Nephron (organoid): ENCODE data around the gene GPC5.

Experiments used
- H3K27ac Mint-ChIP-seq, 3 experiments: 2 replicates each; pipeline ENCODE4 v1.8.0; 2020; ENCODE audit warnings: mixed read lengths in 3 of 3, mild to moderate bottlenecking in 2 of 3, moderate library complexity in 1 of 3
- H3K27me3 Mint-ChIP-seq: 2 replicates; pipeline ENCODE4 v1.8.0; 2021; ENCODE audit warnings: low read depth, mild to moderate bottlenecking, moderate library complexity, mixed read lengths
- H3K36me3 Mint-ChIP-seq: 2 replicates; pipeline ENCODE4 v1.8.0; 2020; ENCODE audit warnings: low read depth, mixed read lengths
- H3K4me1 Mint-ChIP-seq: 2 replicates; pipeline ENCODE4 v1.8.0; 2020; ENCODE audit warnings: mixed read lengths
- H3K4me3 Mint-ChIP-seq, 3 experiments: 2 replicates each; pipeline ENCODE4 v1.8.0; 2020; ENCODE audit warnings: mild to moderate bottlenecking in 3 of 3, mixed read lengths in 3 of 3, moderate library complexity in 2 of 3
- H3K9me3 Mint-ChIP-seq: 2 replicates; pipeline ENCODE4 v1.8.0; 2020; ENCODE audit warnings: mixed read lengths
- TF ChIP-seq, protein P1 (sequence below), 3 experiments: fragments of 200-600 bp; sonication (generic); IDR thresholded peaks; one replicate each; pipeline ENCODE4 v1.5.0; 2021; ENCODE audit warnings: antibody characterized with exemption in 3 of 3; ENCODE audit not compliant: unreplicated experiment in 3 of 3

Gene GPC5

DNA sequence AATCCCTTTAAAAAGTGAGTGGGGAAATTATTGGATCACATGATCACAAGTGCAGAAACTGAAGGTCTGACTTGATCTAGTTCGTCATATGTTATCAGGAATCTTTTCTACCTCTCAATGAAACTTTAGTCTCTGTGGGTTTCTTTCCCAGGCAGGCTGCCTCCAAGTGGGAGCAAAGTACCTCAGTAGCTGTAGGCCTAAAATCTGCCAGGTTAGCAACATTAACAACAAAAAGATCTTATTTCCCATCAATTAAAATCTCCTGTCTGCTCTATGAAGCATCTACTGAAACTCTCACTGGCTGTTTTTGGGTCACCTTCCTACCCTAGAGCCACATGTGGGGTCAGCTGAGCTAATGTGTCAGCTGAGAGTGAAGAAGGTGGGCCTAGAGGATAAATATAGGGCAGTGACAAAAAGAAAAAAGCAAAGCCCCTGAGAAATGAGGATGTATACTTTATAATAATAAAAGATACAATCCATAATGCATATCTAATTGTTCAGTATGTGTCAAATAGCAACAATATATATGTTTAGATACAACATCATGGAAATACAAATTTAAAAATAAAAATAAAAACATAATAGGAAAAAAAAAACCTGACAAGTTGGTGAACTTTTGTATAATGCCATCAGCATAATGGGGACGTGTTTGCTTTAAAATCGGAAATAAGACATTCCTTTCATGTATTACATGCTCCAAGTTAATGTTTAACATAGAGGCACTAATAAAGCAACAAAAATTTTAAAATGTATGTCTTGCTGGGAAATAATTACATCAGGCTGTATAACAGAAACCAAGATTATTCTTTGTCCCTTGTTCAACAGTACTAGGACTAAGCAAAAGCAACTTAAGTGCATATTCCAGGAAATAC, 141.1 kb downstream of the GPC5 start:
- Mint-ChIP-seq H3K4me1 (peaks cover 12% of the 10 kb centered on the region), H3K4me3 (no peak overlapping the region), H3K9me3 (no peaks in the 10 kb centered on the region), H3K27me3 (no peaks in the 10 kb centered on the region), H3K27ac (peak overlapping the region; percentile 14 to 58 (median 54)), H3K36me3 (no peaks in the 10 kb centered on the region)
- TF ChIP-seq, protein P1, sequence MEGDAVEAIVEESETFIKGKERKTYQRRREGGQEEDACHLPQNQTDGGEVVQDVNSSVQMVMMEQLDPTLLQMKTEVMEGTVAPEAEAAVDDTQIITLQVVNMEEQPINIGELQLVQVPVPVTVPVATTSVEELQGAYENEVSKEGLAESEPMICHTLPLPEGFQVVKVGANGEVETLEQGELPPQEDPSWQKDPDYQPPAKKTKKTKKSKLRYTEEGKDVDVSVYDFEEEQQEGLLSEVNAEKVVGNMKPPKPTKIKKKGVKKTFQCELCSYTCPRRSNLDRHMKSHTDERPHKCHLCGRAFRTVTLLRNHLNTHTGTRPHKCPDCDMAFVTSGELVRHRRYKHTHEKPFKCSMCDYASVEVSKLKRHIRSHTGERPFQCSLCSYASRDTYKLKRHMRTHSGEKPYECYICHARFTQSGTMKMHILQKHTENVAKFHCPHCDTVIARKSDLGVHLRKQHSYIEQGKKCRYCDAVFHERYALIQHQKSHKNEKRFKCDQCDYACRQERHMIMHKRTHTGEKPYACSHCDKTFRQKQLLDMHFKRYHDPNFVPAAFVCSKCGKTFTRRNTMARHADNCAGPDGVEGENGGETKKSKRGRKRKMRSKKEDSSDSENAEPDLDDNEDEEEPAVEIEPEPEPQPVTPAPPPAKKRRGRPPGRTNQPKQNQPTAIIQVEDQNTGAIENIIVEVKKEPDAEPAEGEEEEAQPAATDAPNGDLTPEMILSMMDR (IDR thresholded peaks at IDR 0.05; ENCODE audit: unreplicated experiment in 3 of 3), result no peak

DNA sequence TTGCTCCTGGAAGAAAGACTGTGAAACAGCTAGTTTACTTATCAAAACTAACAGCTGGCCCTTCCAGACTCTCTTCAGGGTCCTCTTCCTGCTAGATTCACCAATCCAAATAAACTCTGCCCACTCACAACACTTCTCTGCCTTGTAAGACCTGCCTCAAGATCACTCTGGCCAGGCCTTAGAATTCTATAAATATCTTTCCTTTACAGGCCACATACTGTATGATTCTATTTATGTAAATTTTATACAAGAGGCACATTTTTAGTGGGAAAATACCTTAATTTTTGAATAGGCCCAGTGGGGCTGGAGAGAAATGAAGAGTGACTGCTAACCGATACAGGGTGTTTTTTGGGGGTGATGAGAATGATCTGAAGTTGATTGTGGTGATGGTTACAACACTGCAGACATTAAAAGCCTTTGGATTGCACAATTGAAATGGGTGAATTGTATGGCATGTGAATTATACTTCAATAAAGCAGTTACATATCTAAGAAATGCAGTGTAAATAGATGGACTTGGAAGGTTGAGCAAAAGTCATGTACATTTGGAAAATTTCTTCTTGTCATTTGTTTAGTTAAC, 141.8 kb downstream of the GPC5 start:
- Mint-ChIP-seq H3K27me3 (no peaks in the 10 kb centered on the region), H3K4me3 (no peak overlapping the region), H3K4me1 (peaks cover 12% of the 10 kb centered on the region), H3K9me3 (no peaks in the 10 kb centered on the region), H3K27ac (peak overlapping the region in 2 of 3 experiments; percentile 34 to 58), H3K36me3 (no peaks in the 10 kb centered on the region)
- TF ChIP-seq, protein P1 (IDR thresholded peaks at IDR 0.05; ENCODE audit: unreplicated experiment in 3 of 3), result no peak

DNA sequence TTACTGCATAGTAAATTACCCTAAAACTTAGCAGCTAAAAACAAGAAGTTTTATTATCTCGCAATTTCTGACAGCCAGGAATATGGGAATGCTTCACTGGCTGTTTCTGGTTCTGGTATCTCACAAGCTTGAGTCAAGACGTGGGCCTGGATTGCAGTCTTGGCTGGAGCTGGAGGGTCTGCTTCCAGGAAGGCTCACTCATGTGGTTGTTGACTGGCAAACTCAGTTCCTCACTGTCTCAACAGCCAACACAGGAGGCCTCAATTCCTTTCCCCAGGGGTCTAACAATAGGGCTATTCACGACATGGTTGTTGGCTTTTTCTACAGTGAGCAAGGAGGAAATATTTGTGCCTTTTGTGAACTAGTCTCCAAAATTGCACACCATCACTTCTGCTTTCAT, 146.3 kb downstream of the GPC5 start:
- no peak overlapping the region for H3K4me3 Mint-ChIP-seq

DNA sequence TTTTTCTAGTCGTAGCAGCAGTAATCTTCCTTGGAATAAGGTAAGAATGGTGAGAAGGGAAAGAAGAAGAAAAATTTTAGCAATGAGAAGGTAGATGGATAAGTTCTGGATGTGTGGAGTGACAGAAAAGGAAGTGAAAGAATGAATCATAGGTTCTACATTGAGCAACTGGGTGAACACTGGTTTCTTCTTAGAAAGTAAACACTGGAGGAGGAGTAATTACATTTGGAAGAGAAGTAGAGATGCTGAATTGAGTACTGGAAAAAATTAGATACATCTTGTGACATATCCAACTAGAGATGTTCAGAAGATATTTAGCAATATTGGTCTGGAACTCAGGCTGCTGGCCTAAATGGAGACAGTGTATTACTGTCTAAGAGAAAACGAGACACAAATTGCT, 148.5 kb downstream of the GPC5 start:
- H3K36me3 Mint-ChIP-seq, result peaks cover 4% of the 10 kb centered on the region

More for the DNA sequence above, 146.3 kb downstream of the GPC5 start:
- Mint-ChIP-seq H3K9me3 (peaks cover 4% of the 10 kb centered on the region), H3K4me1 (peaks cover 12% of the 10 kb centered on the region), H3K36me3 (no peaks in the 10 kb centered on the region), H3K27ac (no peak overlapping the region), H3K27me3 (no peaks in the 10 kb centered on the region)
- TF ChIP-seq, protein P1 (IDR thresholded peaks at IDR 0.05; ENCODE audit: unreplicated experiment in 3 of 3), result no peak

DNA sequence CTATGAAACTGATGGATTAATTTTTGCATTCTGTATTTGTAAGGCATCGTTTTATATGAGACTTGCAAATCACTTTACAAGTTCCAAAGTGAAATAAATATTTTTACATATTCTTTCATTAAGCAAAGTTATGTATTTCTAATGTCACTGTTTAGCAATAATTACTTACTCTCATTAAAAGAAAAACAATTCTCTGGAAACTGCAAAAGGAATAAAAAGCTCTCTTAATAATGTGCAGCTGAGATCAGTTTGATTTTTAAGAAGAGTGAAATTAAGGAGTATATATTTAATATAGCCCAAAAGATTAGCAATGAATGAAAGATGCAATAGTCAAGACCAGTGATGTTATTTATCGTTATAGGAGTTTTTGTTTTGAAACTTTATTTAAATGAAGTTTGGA, 155.2 kb downstream of the GPC5 start:
- TF ChIP-seq, protein P1 (IDR thresholded peaks at IDR 0.05; ENCODE audit: unreplicated experiment in 3 of 3), result no peak
- no peak overlapping the region for H3K27ac Mint-ChIP-seq
- peaks cover 4% of the 10 kb centered on the region for H3K36me3 Mint-ChIP-seq
- H3K4me3 Mint-ChIP-seq, result no peak overlapping the region
- peaks cover 11% of the 10 kb centered on the region for H3K9me3 Mint-ChIP-seq
- H3K4me1 Mint-ChIP-seq, result no peaks in the 10 kb centered on the region
- H3K27me3 Mint-ChIP-seq, result no peaks in the 10 kb centered on the region

More for the DNA sequence above, 148.5 kb downstream of the GPC5 start:
- H3K4me3 Mint-ChIP-seq, result no peak overlapping the region
- TF ChIP-seq, protein P1 (IDR thresholded peaks at IDR 0.05; ENCODE audit: unreplicated experiment in 3 of 3), result no peak
- H3K4me1 Mint-ChIP-seq, result no peaks in the 10 kb centered on the region
- H3K9me3 Mint-ChIP-seq, result peaks cover 8% of the 10 kb centered on the region
- H3K27ac Mint-ChIP-seq, result no peak overlapping the region
- H3K27me3 Mint-ChIP-seq, result no peaks in the 10 kb centered on the region
